GM18526 (cell line): ENCODE results near the gene ATP6V0A1.

ENCODE experiments used
- POLR2A ChIP-seq: IDR thresholded peaks from 3 replicates; pipeline ENCODE4 v1.6.1; 2011; ENCODE audit not compliant: insufficient read length; ENCODE audit errors: extremely low read depth

The ATP6V0A1 gene

DNA sequence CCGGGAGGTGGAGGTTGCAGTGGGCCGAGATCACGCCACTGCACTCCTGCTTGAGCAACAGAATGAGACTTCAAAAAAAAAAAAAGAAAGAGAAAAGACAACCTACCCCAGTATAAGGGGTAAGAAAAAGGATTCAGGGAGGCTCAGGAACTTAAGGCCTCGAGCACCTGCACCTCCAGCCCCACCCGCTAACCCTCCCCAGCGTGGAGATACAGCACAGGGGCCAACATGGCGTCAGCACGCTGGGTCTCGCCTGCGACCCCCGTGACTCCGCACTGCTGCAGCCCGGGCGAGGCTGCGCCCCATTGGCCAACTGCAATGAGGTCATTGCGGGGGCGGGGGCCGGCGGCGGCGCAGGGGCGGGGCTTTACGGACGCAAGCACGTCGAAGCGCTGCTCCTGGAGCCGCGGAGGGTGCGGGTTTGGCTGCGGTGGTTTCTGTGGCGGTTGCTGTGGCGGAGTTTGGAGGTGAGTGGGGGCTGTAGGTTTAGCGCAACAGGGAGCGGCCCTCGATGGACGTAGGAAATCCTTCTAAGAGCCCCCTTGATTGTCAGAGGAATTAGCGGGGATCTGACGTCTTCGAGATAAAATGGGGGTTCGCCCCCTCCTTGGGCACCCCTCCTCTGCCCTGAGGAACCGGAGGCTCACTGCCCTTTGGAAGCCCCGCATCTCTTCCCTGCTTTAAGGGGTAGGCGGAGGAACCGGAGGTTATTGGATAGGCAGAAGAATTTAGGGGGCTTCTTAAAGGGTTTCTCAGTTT is at the start of gene ATP6V0A1:
TSS of gene ATP6V0A1 (plus strand) at position 382 of the 759 bp plus-strand sequence. CDS start 2,017 bp downstream, outside the sequence.
- TF ChIP-seq POLR2A = peak; percentile 65

DNA sequence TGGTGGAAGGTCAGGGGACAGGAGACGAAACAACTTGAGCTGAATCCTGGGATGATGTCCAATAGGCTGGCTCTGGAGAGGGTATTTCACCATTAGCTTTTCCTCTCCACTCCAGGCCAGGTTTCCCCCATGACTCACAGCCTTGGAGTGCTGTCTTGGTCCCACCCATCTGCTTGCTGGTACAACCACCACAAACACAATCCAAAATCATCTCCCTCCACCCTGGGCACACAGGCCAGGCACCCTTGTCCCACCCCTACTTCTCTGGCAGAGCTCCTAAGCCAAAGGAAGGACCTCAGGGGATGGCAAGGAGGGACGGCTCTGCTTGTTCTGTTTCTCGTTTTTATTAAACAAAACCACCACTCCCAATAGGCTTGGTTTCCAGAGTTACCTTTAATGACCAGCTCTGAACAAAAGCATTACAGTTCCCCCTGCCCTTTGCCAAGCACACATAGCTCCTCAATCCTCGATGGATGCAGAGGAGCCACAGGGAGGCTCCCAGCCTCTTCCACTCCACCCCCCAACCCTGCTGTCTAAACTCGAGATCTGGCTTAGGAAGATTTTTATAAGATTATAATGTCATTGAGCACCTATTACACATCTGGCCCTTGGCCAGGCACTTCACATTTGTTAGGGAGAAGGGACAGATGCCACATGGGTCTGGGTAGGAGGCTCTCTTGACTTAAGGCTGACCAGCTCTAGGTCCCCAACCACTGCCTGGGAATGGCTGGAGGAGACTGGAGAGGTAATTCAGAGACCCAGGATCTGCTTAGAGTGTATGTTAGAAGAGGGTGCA is 49.0 kb upstream of the ATP6V0A1 start:
- no peak for TF ChIP-seq POLR2A

GRCh38 chr17:42410319-42410685 is 48.4 kb upstream of the ATP6V0A1 start:
- no peak for TF ChIP-seq POLR2A

GRCh38 chr17:42411361-42411760 is 47.3 kb upstream of the ATP6V0A1 start:
- TF ChIP-seq POLR2A = no peak

DNA sequence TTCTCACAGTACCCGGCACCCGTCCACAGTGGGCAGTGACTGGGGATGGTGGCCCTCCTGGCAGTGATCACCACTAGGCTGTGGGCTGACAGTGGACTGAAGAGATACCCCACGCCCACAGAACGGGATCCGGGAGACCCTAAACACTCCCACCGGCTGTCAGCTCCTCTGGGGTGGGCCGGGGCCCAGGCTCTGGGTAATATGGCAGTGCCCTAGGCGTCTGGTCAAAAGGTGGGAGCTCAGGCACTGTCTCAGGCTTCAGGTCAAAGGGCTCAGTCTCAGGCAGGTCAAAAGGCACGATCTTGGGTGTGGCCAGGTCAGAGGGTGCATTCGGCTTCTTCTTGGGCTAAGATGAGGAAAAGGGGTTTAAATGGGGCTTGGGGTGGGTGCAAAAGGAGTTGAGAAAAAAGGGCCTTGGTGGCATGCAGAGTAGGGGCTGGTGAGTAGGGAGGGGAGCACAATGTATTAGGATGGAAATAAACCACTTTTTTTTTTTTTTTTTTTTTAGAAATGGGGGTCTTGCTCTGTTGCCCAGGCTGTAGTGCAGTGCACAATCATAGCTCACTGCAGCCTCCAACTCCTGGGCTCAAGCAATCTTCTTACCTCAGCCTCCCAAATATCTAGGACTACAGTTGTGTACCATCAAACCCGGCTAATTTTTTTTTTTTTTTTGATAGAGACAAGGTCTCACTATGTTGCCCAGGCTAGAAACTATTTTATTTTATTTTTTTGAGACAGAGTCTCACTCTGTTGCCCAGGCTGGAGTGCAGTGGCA is 46.6 kb upstream of the ATP6V0A1 start:
- TF ChIP-seq POLR2A = no peak

GRCh38 chr17:42413464-42414040 is 45.1 kb upstream of the ATP6V0A1 start:
- no peak for TF ChIP-seq POLR2A

GRCh38 chr17:42414704-42415409 is 43.8 kb upstream of the ATP6V0A1 start:
- peak; percentile 36 for TF ChIP-seq POLR2A

DNA sequence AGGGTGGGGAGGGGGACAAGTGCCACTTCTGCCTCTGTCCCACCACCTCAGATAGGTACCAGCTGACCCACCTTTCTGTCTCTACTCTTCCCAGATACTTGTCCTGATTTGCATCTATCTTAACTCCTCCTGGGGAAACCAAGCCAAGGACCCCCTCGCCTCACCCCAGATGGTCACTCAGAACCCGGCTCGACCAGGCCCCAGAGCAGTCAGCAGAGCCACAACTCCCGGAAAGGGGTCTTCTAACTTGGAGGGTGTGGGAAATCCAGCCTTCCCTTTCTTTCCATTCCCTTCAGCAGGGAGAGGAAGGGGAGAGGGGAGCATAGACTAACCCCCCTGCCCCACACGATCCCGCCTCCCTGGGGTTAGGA is 37.6 kb upstream of the ATP6V0A1 start:
- no peak for TF ChIP-seq POLR2A

- TF ChIP-seq POLR2A = no peak
Observed at GRCh38 chr17:42421507-42422338, 37.0 kb upstream of the ATP6V0A1 start.

- no peak for TF ChIP-seq POLR2A
Observed at GRCh38 chr17:42422412-42422957, 36.2 kb upstream of the ATP6V0A1 start.

GRCh38 chr17:42422958-42423712 is 35.5 kb upstream of the ATP6V0A1 start, which contains the start of gene CAVIN1:
Gene CAVIN1, minus strand, starts transcription at chr17:42423256. Its CDS starts 159 bp downstream, at chr17:42423097.
- peak; percentile 36 for TF ChIP-seq POLR2A

DNA sequence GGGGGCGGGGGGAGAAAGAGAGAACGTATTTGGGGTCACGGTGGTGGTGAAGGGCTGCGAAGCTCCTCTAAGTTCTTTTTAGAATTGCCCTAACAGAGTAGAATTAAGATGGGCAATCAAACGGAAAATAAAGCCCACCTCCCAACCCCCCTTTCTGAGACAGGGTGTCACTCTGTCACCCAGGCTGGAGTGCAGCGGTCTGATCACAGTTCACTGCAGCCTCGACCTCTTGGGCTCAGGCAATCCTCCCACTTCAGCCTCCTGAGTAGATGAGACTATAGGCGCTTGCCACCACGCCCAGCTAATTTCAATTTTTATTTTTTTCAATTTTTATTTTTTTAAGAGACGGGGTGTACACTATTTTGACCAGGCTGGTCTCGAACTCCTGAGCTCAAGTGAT is 34.9 kb upstream of the ATP6V0A1 start:
- no peak for TF ChIP-seq POLR2A
